Measurements from ENCODE around the gene FMNL2. TPM values are rescaled to one million over a fixed set of nuclear protein-coding genes. Genes with fewer than 3 reads are reported as not detected.

FMNL2 gene
- total RNA-seq, 1 donor from 2014 or later = 34.3 TPM

GRCh38 chr2:152584301-152584700 lies 249.3 kb downstream of the FMNL2 start:
- Histone ChIP-seq H3K4me2 (ENCODE audit: low read length) (no peak overlapping the region), H3K27ac (ENCODE audit: low read depth, low read length) (no peak overlapping the region), H3K9me3 (ENCODE audit: insufficient read depth, low read depth, low read length) (no peaks in the 10 kb centered on the region), H3K4me3 (ENCODE audit: insufficient read depth, low read depth, low read length) (no peak overlapping the region), H2AFZ (ENCODE audit: low read depth, low read length) (no peak overlapping the region), H4K20me1 (ENCODE audit: insufficient read depth, low read length) (no peaks in the 10 kb centered on the region), H3K4me1 (ENCODE audit: insufficient read depth, low read length) (peaks cover 42% of the 10 kb centered on the region), H3K27me3 (ENCODE audit: insufficient read depth, low read length) (no peaks in the 10 kb centered on the region), H3K79me2 (ENCODE audit: insufficient read depth, low read length) (no peaks in the 10 kb centered on the region), H3K9ac (ENCODE audit: low read length) (no peak overlapping the region), H3K36me3 (ENCODE audit: insufficient read depth, low read length) (no peaks in the 10 kb centered on the region)
- Mint-ChIP-seq H3K36me3 (ENCODE audit: low read depth, unreplicated experiment) (peaks cover 3% of the 10 kb centered on the region), H3K9me3 (ENCODE audit: unreplicated experiment) (no peaks in the 10 kb centered on the region), H3K4me1 (ENCODE audit: low read depth, unreplicated experiment) (peaks cover 43% of the 10 kb centered on the region), H3K4me3 (ENCODE audit: unreplicated experiment) (no peak overlapping the region), H3K27me3 (ENCODE audit: low read depth, unreplicated experiment) (no peaks in the 10 kb centered on the region), H3K27ac (ENCODE audit: unreplicated experiment) (peak overlapping the region; percentile 9)
- FAIRE-seq (no peak), DNase-seq (ENCODE audit: low read depth) (peak; percentile 60)
- TF ChIP-seq EZH2 (IDR thresholded peaks at IDR 0.05; ENCODE audit: insufficient read depth, low read length) = no peak
- TF ChIP-seq, protein P1, sequence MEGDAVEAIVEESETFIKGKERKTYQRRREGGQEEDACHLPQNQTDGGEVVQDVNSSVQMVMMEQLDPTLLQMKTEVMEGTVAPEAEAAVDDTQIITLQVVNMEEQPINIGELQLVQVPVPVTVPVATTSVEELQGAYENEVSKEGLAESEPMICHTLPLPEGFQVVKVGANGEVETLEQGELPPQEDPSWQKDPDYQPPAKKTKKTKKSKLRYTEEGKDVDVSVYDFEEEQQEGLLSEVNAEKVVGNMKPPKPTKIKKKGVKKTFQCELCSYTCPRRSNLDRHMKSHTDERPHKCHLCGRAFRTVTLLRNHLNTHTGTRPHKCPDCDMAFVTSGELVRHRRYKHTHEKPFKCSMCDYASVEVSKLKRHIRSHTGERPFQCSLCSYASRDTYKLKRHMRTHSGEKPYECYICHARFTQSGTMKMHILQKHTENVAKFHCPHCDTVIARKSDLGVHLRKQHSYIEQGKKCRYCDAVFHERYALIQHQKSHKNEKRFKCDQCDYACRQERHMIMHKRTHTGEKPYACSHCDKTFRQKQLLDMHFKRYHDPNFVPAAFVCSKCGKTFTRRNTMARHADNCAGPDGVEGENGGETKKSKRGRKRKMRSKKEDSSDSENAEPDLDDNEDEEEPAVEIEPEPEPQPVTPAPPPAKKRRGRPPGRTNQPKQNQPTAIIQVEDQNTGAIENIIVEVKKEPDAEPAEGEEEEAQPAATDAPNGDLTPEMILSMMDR (IDR thresholded peaks at IDR 0.05; ENCODE audit: insufficient read depth, low read depth, low read length) = no peak

DNA sequence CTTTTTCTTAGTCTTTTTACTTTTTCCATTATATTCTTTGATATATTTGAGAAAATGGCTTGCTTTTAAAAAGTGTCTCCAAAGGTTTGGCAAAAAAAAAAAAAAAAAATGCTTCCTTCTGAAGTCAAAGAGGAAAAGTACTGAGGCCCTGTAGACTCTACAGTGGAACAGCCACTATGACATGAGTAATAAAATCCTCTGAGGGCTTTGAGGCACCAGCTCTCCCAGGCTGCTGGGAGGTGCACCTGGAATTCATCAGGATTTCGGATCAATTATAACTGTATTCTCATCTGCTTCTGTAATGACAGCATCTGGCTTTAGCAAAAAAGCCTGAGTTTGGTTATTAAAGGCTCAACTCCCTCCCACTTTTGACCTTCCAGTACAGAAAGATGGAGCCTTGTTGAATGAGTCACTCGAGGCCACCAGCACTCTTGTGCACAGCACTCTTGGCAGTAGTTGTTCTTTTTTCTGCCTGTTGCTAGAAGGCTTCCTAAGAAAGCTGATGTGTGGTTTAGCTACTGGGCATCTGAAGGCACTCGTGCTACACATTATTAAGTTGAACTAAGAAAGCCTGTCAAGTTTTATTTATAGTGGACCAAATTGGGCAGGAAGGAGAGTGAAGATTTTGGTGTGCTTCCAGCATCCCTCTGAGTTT lies 251.0 kb downstream of the FMNL2 start:
- Histone ChIP-seq H3K9ac (ENCODE audit: low read length) (no peak overlapping the region), H3K9me3 (ENCODE audit: insufficient read depth, low read depth, low read length) (no peaks in the 10 kb centered on the region), H3K4me1 (ENCODE audit: insufficient read depth, low read length) (peaks cover 42% of the 10 kb centered on the region), H3K4me3 (ENCODE audit: insufficient read depth, low read depth, low read length) (no peak overlapping the region), H3K79me2 (ENCODE audit: insufficient read depth, low read length) (no peaks in the 10 kb centered on the region), H3K27ac (ENCODE audit: low read depth, low read length) (peak overlapping the region; percentile 14), H3K27me3 (ENCODE audit: insufficient read depth, low read length) (no peaks in the 10 kb centered on the region), H3K36me3 (ENCODE audit: insufficient read depth, low read length) (no peaks in the 10 kb centered on the region), H2AFZ (ENCODE audit: low read depth, low read length) (no peak overlapping the region), H4K20me1 (ENCODE audit: insufficient read depth, low read length) (no peaks in the 10 kb centered on the region), H3K4me2 (ENCODE audit: low read length) (peak overlapping the region; percentile 54)
- Mint-ChIP-seq H3K4me1 (ENCODE audit: low read depth, unreplicated experiment) (peaks cover 34% of the 10 kb centered on the region), H3K27ac (ENCODE audit: unreplicated experiment) (peak overlapping the region; percentile 77), H3K4me3 (ENCODE audit: unreplicated experiment) (no peak overlapping the region), H3K9me3 (ENCODE audit: unreplicated experiment) (no peaks in the 10 kb centered on the region), H3K27me3 (ENCODE audit: low read depth, unreplicated experiment) (no peaks in the 10 kb centered on the region), H3K36me3 (ENCODE audit: low read depth, unreplicated experiment) (peaks cover 3% of the 10 kb centered on the region)
- FAIRE-seq (peak; percentile 84), DNase-seq (ENCODE audit: low read depth) (peak; percentile 98)
- TF ChIP-seq EZH2 (IDR thresholded peaks at IDR 0.05; ENCODE audit: insufficient read depth, low read length) = no peak
- TF ChIP-seq, protein P1 (IDR thresholded peaks at IDR 0.05; ENCODE audit: insufficient read depth, low read depth, low read length) = no peak

All from astrocyte (in vitro differentiated cells and primary cell).